Natural killer cell treated with Interleukin-12 subunit alpha and Interleukin-12 subunit beta and Interleukin-15 and Interleukin-18, amount 100 ng/mL, for 72 hours (primary cell): ENCODE data around the gene CETP. TPM values are rescaled to one million over a fixed set of nuclear protein-coding genes. Genes with fewer than 3 reads are reported as not detected.
"Not testable (repeated sequence)": the region's sequence is repeated elsewhere in the genome, so short reads cannot be mapped to it uniquely, and the experiment has no call there.

Source experiments
- ATAC-seq, 2 donors: fragments of 150-1000 bp; cut with Tn5 transposase in 1 of 2; sonication (Bioruptor Pico), chemical (Tn5 transposase) in 1 of 2; 2 replicates each; pipeline ENCODE4 v1.10.0; 2021
- DNase-seq: peaks from one replicate; pipeline ENCODE4 v3.0.0; 2022; ENCODE audit warnings: low spot score
- H3K27ac Mint-ChIP-seq, 2 donors: 1 replicate in 1 of 2; 2 replicates in 1 of 2; pipeline ENCODE4 v1.8.0; 2022; ENCODE audit warnings: mixed read lengths in 2 of 2, mild to moderate bottlenecking in 1 of 2, moderate library complexity in 1 of 2
- H3K27me3 Mint-ChIP-seq, 2 donors: 1 replicate in 1 of 2; 2 replicates in 1 of 2; pipeline ENCODE4 v1.8.0; 2022; ENCODE audit warnings: mixed read lengths in 2 of 2
- H3K36me3 Mint-ChIP-seq: one replicate; pipeline ENCODE4 v1.8.0; 2022; ENCODE audit warnings: mixed read lengths
- H3K4me1 Mint-ChIP-seq, 2 donors: 1 replicate in 1 of 2; 2 replicates in 1 of 2; pipeline ENCODE4 v1.8.0; 2022; ENCODE audit warnings: low read depth in 2 of 2, mixed read lengths in 2 of 2, mild to moderate bottlenecking in 1 of 2
- H3K4me3 Mint-ChIP-seq: one replicate; pipeline ENCODE4 v1.8.0; 2022; ENCODE audit warnings: mixed read lengths
- H3K9me3 Mint-ChIP-seq: 2 replicates; pipeline ENCODE4 v1.8.0; 2022; ENCODE audit warnings: mixed read lengths
- total RNA-seq, 2 donors: library from RNA; stranded (reverse); gene quantifications; one replicate each; pipeline ENCODE4 v1.2.3, GENCODE V29; 2022

CETP gene
- total RNA-seq, 2 donors from 2014 or later = not detected

- peak overlapping the region; percentile 99 for H3K27ac Mint-ChIP-seq
- DNase-seq = peak; percentile 32
- peaks cover 23% of the 10 kb centered on the region for H3K36me3 Mint-ChIP-seq
- ATAC-seq = no peak
- H3K9me3 Mint-ChIP-seq = no peaks in the 10 kb centered on the region
- peak overlapping the region; percentile 87 for H3K4me3 Mint-ChIP-seq
- H3K27me3 Mint-ChIP-seq = no peaks in the 10 kb centered on the region
- H3K4me1 Mint-ChIP-seq = peaks cover 66 to 80% of the 10 kb centered on the region in 2 donors
Observed at GRCh38 chr16:56995136-56995805, 33.5 kb downstream of the CETP start.

GRCh38 chr16:56997264-56997663 lies 35.5 kb downstream of the CETP start:
- peak overlapping the region; percentile 98 to 99 for H3K27ac Mint-ChIP-seq
- H3K4me1 Mint-ChIP-seq = peaks cover 66 to 83% of the 10 kb centered on the region in 2 donors
- peak overlapping the region; percentile 27 for H3K4me3 Mint-ChIP-seq
- DNase-seq (peak; percentile 18), ATAC-seq (no peak)
- H3K36me3 Mint-ChIP-seq = peaks cover 11% of the 10 kb centered on the region
- no peaks in the 10 kb centered on the region for H3K27me3 Mint-ChIP-seq
- no peaks in the 10 kb centered on the region for H3K9me3 Mint-ChIP-seq

DNA sequence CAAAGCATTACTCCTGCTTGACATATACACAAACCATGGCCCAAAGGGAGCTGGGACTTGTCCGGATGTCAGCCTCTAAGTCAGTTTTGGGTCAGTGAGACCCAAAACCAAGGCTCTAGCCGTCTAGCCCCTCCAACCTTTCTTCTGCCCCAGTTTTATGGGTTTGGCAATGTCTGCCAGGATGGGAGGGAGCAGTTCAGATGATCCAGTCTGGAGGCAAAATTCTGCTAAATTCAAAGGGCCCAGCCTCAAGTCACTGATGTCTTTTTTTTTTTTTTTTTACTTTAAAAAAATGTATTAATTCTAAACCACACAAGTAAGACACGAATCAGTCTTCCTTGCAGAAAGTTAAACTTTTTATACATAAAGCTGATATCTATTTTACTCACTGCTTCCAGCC lies 36.2 kb downstream of the CETP start:
- H3K27ac Mint-ChIP-seq = peak overlapping the region; percentile 98 to 99
- no peaks in the 10 kb centered on the region for H3K9me3 Mint-ChIP-seq
- peaks cover 10% of the 10 kb centered on the region for H3K36me3 Mint-ChIP-seq
- no peak for ATAC-seq
- peak; percentile 52 for DNase-seq
- H3K27me3 Mint-ChIP-seq = no peaks in the 10 kb centered on the region
- peak overlapping the region; percentile 74 for H3K4me3 Mint-ChIP-seq
- peaks cover 67 to 82% of the 10 kb centered on the region in 2 donors for H3K4me1 Mint-ChIP-seq

GRCh38 chr16:56998352-56998751 lies 36.6 kb downstream of the CETP start:
- H3K9me3 Mint-ChIP-seq = no peaks in the 10 kb centered on the region
- H3K36me3 Mint-ChIP-seq = peaks cover 6% of the 10 kb centered on the region
- peak overlapping the region; percentile 98 to 99 for H3K27ac Mint-ChIP-seq

DNA sequence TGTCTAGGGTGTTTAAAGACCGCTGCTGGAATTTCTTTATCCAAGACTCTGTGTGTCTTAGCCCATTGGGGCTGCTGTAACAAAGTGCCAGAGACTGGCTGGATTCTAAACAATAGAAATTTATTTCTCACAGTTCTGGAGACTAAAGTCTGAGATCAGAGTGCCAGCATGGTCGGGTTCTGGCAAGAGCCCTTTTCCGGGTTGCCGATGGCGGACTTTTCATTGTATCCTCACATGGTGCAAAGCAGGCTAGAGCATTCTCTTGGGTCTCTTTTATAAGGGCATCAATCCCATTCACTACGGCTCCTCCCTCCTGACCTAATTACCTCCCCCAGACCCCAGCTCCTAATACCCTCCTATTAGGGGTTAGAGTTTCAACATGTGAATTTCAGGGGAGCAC lies 37.1 kb downstream of the CETP start:
- H3K36me3 Mint-ChIP-seq = peaks cover 5% of the 10 kb centered on the region
- ATAC-seq (no peak), DNase-seq (peak; percentile 5)
- peak overlapping the region; percentile 74 for H3K4me3 Mint-ChIP-seq
- H3K27ac Mint-ChIP-seq = peak overlapping the region; percentile 98 to 99
- H3K27me3 Mint-ChIP-seq = no peaks in the 10 kb centered on the region
- peaks cover 65 to 79% of the 10 kb centered on the region in 2 donors for H3K4me1 Mint-ChIP-seq
- no peaks in the 10 kb centered on the region for H3K9me3 Mint-ChIP-seq

More at GRCh38 chr16:56998352-56998751, 36.6 kb downstream of the CETP start:
- Mint-ChIP-seq H3K4me1 (peaks cover 65 to 79% of the 10 kb centered on the region in 2 donors), H3K27me3 (no peaks in the 10 kb centered on the region), H3K4me3 (peak overlapping the region; percentile 74)
- ATAC-seq = no peak
- peak; percentile 8 for DNase-seq

DNA sequence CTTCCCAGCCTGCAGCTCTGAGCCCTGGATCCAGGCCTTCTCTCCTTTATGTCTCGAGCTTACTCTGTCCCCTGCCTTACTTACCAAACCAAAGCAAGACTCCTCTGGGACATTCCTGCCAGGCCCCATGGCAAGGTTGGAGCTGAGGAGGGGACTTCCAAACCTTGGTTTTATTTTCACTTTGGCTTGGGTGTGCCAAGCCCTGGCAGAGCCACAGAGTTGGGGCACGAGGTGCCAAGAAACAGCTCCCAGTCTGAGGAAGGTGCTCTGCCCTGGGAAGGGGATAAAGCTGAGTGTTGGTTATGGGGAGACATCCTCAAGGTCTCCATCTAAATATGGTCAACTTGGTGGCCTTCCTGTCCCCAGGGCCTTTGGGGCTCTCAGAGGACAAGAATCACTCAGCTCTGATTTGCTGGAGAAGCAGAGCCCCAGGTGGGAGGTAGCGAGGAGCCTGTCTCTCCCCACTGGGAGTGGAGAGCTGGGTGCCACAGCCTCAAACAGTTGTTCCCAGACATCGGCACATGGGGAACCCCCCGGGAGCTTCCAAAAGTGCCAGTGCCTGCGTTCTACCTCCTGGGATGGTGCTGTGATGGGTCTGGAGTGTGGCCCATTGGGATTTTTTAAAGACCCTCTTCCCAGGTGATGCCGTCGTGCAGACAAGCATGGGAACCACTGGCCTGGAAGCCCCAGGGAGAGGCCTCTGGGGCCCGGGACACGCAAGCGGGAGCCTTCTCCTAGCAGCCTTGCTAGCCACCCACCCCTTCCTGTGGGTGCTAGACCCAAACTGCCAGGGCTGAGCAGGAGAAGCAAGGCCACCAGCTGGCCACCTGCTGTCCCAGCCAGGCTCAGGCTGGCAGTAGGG lies 37.9 kb downstream of the CETP start:
- no peaks in the 10 kb centered on the region for H3K27me3 Mint-ChIP-seq
- ATAC-seq (peak; percentile 52 to 87), DNase-seq (peak; percentile 65)
- H3K36me3 Mint-ChIP-seq = peaks cover 11% of the 10 kb centered on the region
- peak overlapping the region; percentile 98 to 99 for H3K27ac Mint-ChIP-seq
- peak overlapping the region; percentile 74 for H3K4me3 Mint-ChIP-seq
- H3K9me3 Mint-ChIP-seq = no peaks in the 10 kb centered on the region
- peaks cover 64 to 79% of the 10 kb centered on the region in 2 donors for H3K4me1 Mint-ChIP-seq

DNA sequence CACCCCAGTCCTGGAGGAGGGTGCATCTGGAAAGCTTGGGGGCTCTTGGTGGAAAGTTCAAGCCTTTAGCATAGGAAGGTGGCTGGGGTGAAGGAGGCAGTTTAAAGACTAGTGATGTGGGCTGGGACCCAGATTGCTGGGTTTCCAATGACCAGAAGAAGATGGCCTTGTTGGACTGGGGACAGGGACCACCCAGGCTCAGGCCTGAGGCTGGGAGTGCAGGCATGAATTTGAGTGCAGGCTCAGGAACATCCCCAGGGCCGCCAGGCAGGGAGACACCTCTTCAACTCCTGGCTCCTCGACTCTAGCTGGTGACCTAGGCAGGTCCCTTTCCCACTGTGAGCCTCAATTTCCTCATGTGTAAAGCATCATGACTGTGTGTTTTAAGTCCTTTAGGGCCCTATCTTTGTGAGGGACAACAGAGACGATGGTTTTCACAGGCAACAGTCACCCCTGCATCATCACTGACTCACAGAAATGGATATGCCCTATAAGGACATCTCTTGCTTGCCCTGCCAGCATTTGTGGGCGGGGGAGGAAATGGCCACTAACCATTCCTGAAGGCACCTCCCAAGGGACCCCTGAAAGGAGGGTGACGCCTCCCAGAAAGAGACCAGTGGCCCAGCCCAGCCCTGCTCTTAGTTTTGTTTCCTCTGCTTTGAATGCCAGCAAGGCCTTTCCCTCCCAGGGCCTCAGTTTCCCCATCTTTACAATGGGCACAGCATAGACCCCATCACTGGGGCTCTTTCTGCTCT lies 38.7 kb downstream of the CETP start:
- Mint-ChIP-seq H3K27me3 (no peaks in the 10 kb centered on the region), H3K36me3 (peaks cover 11% of the 10 kb centered on the region), H3K4me1 (peaks cover 69 to 81% of the 10 kb centered on the region in 2 donors), H3K27ac (peak overlapping the region; percentile 98 to 99), H3K9me3 (no peaks in the 10 kb centered on the region), H3K4me3 (peak overlapping the region; percentile 74)
- peak; percentile 60 for DNase-seq
- peak; percentile 68 to 91 for ATAC-seq

DNA sequence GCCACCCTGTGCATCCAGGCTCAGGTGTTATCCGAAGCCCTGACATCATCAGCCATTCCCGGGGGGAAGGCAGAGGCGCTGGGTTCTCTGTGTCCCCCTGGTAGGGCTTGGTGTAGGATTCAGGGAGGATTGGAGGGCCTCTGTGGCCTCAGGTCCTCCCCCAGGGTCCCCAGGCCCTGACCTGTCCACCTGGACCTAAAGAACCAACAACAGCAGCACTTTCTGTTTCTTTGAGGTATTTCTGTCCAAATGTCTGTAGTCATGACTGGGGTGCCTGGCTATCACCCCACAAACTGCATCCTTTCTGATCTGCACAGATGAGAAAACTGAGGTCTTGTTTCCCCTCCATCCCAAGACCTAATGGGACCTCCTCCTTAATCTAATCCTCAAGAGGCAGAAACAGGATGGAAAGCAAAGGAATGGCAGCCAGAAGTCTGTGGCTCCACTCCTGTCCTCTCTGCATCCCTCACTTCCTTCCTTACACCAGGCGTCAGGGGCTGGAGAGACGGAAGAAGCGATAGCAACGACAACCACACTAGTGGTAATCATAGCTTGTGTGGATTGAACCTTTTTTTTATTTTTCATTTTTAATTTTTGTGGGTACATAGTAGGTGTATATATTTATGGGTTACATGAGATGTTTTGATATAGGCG lies 39.4 kb downstream of the CETP start:
- Mint-ChIP-seq H3K9me3 (no peaks in the 10 kb centered on the region), H3K36me3 (peaks cover 12% of the 10 kb centered on the region), H3K4me3 (peak overlapping the region; percentile 74), H3K27ac (peak overlapping the region; percentile 98 to 99), H3K4me1 (peaks cover 64 to 77% of the 10 kb centered on the region in 2 donors), H3K27me3 (no peaks in the 10 kb centered on the region)
- ATAC-seq (no peak), DNase-seq (no peak)

- Mint-ChIP-seq H3K27ac (peak overlapping the region; percentile 98 to 99), H3K27me3 (no peaks in the 10 kb centered on the region), H3K36me3 (peaks cover 16% of the 10 kb centered on the region), H3K4me1 (peaks cover 59 to 70% of the 10 kb centered on the region in 2 donors), H3K4me3 (peak overlapping the region; percentile 69), H3K9me3 (no peaks in the 10 kb centered on the region)
- DNase-seq (peak; percentile 59), ATAC-seq (no peak)
Observed at GRCh38 chr16:57003439-57004386, 42.0 kb downstream of the CETP start.

GRCh38 chr16:57004387-57005250 lies 42.9 kb downstream of the CETP start:
- H3K27me3 Mint-ChIP-seq = no peaks in the 10 kb centered on the region
- H3K9me3 Mint-ChIP-seq = no peaks in the 10 kb centered on the region
- DNase-seq = peak; percentile 23

DNA sequence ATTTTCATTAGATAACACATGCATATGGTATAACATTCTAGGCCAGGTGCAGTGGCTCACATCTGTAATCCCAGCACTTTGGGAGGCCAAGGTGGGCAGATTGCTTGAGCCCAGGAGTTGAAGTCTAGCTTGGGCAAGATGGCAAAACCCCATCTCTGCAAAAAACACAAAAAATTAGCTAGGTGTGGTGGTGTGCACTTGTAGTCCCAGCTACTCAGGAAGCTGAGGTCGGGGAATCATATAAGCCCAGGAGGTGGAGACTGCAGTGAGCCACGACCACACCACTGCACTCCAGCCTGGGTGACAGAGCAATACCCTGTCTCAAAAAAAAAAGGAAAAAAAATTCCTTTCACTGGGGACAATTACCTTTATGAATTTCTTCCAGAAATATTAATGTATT lies 43.8 kb downstream of the CETP start:
- H3K27me3 Mint-ChIP-seq, ATAC-seq, DNase-seq, H3K9me3 Mint-ChIP-seq, H3K4me3 Mint-ChIP-seq: not testable (repeated sequence)
- Mint-ChIP-seq H3K27ac (peak overlapping the region; percentile 98 to 99), H3K4me1 (peaks cover 55 to 65% of the 10 kb centered on the region in 2 donors), H3K36me3 (peaks cover 16% of the 10 kb centered on the region)

More at GRCh38 chr16:57004387-57005250, 42.9 kb downstream of the CETP start:
- H3K4me3 Mint-ChIP-seq = peak overlapping the region; percentile 69
- peak overlapping the region; percentile 98 to 99 for H3K27ac Mint-ChIP-seq
- peaks cover 16% of the 10 kb centered on the region for H3K36me3 Mint-ChIP-seq
- no peak for ATAC-seq
- peaks cover 56 to 67% of the 10 kb centered on the region in 2 donors for H3K4me1 Mint-ChIP-seq
